SK-N-MC (cell line): ENCODE measurements around the gene MT1B.

ENCODE experiments used
- DNase-seq: peaks from one replicate; pipeline ENCODE4 v3.0.0-alpha.2; 2011; ENCODE audit warnings: low read depth, low spot score
- H3K27ac ChIP-seq: fragments of 200-600 bp; sonication (generic); 2 replicates; pipeline ENCODE4 v1.5.1; 2016; ENCODE audit warnings: mixed run types
- H3K36me3 ChIP-seq: fragments of 200-600 bp; sonication (generic); 2 replicates; pipeline ENCODE4 v1.6.1; 2017; ENCODE audit warnings: antibody characterized with exemption, low read length, mixed read lengths; ENCODE audit not compliant: insufficient read depth
- H3K4me3 ChIP-seq: fragments of 200-600 bp; sonication (generic); 2 replicates; pipeline ENCODE4 v1.5.1; 2016
- H3K9ac ChIP-seq: fragments of 200-600 bp; sonication (generic); 2 replicates; pipeline ENCODE4 v1.8.0; 2017; ENCODE audit warnings: mixed run types, mixed read lengths; ENCODE audit not compliant: insufficient read length
- H3K9me3 ChIP-seq: fragments of 200-600 bp; sonication (generic); 2 replicates; pipeline ENCODE4 v1.6.1; 2017; ENCODE audit warnings: low read depth, mild to moderate bottlenecking, antibody characterized with exemption, low read length, moderate library complexity, mixed read lengths
- EZH2 ChIP-seq: fragments of 200-600 bp; sonication (generic); IDR thresholded peaks from one replicate; pipeline ENCODE4 v1.6.1; 2017; ENCODE audit warnings: antibody characterized with exemption
- FOXP2 ChIP-seq: optimal IDR thresholded peaks from 2 replicates; pipeline ENCODE3; 2011; ENCODE audit warnings: mild to moderate bottlenecking, moderate library complexity; ENCODE audit not compliant: insufficient read depth; ENCODE audit errors: extremely low read length, control extremely low read depth
- POLR2AphosphoS5 ChIP-seq: IDR thresholded peaks from 2 replicates; pipeline ENCODE4 v1.6.1; 2012; ENCODE audit warnings: mild to moderate bottlenecking, low read depth, low read length, borderline replicate concordance

Gene MT1B

DNA sequence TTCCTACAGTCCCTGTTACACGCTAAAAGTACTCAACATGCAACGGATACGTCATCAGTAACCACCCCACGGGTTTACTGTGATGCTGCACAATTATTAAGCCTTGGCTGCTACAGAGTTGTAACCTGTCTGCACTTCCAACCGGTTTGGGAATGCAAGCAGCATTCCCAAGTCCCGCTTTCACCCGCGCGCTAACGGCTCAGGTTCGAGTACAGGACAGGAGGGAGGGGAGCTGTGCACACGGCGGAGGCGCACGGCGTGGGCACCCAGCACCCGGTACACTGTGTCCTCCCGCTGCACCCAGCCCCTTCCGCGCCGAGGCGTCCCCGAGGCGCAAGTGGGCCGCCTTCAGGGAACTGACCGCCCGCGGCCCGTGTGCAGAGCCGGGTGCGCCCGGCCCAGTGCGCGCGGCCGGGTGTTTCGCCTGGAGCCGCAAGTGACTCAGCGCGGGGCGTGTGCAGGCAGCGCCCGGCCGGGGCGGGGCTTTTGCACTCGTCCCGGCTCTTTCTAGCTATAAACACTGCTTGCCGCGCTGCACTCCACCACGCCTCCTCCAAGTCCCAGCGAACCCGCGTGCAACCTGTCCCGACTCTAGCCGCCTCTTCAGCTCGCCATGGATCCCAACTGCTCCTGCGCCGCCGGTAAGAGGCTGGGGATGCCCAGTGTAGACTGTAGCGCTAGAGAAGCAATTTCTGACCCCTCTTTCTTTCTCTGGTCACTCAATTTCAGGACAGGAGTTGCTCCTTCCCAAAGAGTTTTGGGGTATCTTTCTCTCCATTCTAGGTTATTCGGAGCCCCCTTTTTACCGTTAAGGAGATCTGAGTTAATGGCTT lies 43.4 kb upstream of the MT1B start, which contains the start of gene MT2A:
MT2A (plus strand) TSS at position 542 of the 833 bp plus-strand sequence; CDS start at position 614, 72 bp downstream.
- Histone ChIP-seq H3K4me3 (peak within 1 kb of the TSS; percentile 73), H3K9me3 (no peaks in the 10 kb centered on the region), H3K36me3 (no peaks in the 10 kb centered on the region), H3K27ac (no peak within 1 kb of the TSS), H3K9ac (no peak within 1 kb of the TSS)
- no peak for DNase-seq
- TF ChIP-seq FOXP2: no peak
- peak; percentile 39; the same call in 1 of the 2 replicates for TF ChIP-seq POLR2AphosphoS5
- no peak for TF ChIP-seq EZH2

DNA sequence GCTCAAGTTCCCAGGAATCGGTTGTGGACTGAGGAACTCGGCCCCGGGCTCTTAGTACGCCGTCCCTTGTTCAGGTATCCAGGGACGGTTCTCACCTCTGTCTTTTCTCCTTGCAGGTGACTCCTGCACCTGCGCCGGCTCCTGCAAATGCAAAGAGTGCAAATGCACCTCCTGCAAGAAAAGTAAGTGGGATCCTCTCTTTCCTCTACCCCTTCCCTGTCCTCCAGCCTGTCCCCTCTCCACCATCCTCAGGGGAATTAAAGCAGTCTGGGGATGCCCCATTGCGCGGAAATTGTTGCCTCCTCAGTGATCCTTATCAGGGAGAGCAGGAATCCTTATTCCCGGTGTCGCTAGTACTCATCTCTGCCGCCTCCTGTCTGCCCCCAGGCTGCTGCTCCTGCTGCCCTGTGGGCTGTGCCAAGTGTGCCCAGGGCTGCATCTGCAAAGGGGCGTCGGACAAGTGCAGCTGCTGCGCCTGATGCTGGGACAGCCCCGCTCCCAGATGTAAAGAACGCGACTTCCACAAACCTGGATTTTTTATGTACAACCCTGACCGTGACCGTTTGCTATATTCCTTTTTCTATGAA lies 42.7 kb upstream of the MT1B start:
- Histone ChIP-seq H3K9ac (no peak overlapping the region), H3K9me3 (no peaks in the 10 kb centered on the region), H3K27ac (no peak overlapping the region), H3K36me3 (no peaks in the 10 kb centered on the region), H3K4me3 (peak overlapping the region; percentile 73)
- TF ChIP-seq POLR2AphosphoS5 (no peak), EZH2 (no peak), FOXP2 (no peak)
- DNase-seq: no peak

DNA sequence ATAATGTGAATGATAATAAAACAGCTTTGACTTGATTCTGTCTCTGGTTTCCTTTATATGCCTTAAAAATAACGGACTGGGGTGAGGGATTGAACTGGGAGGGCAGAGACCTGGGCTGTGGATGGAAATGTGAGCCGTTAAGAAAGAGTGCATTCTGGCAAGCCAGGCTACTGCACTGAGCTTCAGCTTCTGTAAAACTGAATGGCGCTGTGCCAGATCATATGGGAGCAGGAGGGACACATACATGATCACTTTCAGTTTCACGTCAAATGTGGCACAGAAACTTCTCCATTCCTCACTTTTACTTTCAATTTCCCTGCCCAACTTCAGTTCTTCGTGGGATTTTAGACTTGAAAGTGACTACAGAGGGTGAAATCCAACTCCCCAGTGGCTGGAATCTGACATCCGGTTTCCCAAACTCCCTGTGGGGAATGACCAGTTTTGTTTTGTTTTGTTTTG lies 42.2 kb upstream of the MT1B start:
- H3K36me3 ChIP-seq: no peaks in the 10 kb centered on the region
- H3K27ac ChIP-seq: no peak overlapping the region
- DNase-seq: no peak
- no peaks in the 10 kb centered on the region for H3K9me3 ChIP-seq
- no peak overlapping the region for H3K9ac ChIP-seq
- no peak for TF ChIP-seq POLR2AphosphoS5
- H3K4me3 ChIP-seq: peak overlapping the region; percentile 73

DNA sequence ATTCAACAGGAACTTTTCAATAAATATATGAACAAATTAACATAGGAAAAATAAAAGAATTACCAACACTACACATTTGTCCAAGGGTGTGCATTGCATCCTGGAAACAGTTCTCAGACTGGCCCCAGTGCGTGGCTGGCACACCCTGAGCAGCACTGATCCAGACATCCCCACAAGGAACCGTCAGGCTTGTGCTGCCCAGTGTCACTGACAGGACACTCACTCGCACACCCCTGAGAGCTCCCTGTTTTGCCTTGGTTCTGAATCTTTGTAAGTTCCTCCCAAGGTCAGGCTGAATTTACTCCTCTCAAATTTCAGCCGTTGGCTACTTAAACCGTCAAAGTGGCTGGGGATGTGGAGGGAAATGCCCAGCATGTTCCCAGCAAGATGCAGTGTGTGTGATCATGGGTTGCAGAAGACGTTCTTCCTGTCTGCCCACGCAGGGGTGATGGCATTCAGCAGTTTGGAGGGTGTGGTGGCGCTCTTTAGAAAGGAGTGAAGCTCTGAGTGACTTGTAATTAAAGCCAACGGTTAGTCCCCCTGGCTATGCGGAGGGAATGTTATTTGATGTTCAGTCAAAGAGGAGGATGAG lies 41.6 kb upstream of the MT1B start:
- H3K36me3 ChIP-seq: no peaks in the 10 kb centered on the region
- no peak for DNase-seq
- no peak overlapping the region for H3K27ac ChIP-seq
- H3K9ac ChIP-seq: no peak overlapping the region
- TF ChIP-seq EZH2 (no peak), POLR2AphosphoS5 (no peak), FOXP2 (no peak)
- H3K9me3 ChIP-seq: no peaks in the 10 kb centered on the region
- H3K4me3 ChIP-seq: peak overlapping the region; percentile 73; the same call in 1 of the 2 replicates

DNA sequence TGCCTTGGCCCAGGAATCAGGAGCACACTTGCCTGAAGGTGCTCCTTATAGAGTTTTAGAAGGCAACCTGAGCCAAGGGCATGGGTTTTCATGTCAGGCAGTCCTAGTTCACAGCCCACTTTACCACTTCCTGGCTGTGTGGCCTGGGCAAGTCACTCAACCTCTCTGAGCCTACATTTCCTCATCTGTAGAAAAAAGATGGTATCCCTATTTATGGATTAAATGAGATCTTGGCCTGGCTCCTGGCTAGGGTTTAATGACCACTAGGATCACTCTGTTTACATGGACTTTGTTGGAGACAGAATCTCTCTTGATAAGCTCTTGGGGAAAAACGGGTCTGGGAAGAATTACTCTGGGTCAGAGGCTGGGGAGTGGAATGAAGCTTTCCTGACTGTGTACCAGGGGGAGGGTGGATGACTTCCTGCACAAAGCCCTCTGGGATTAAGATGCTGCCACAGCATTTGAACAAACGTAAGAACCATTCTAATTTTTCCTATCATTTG lies 41.0 kb upstream of the MT1B start:
- Histone ChIP-seq H3K27ac (no peak overlapping the region), H3K9ac (no peak overlapping the region), H3K4me3 (no peak overlapping the region), H3K36me3 (no peaks in the 10 kb centered on the region), H3K9me3 (no peaks in the 10 kb centered on the region)
- TF ChIP-seq FOXP2 (no peak), POLR2AphosphoS5 (no peak), EZH2 (no peak)
- no peak for DNase-seq

DNA sequence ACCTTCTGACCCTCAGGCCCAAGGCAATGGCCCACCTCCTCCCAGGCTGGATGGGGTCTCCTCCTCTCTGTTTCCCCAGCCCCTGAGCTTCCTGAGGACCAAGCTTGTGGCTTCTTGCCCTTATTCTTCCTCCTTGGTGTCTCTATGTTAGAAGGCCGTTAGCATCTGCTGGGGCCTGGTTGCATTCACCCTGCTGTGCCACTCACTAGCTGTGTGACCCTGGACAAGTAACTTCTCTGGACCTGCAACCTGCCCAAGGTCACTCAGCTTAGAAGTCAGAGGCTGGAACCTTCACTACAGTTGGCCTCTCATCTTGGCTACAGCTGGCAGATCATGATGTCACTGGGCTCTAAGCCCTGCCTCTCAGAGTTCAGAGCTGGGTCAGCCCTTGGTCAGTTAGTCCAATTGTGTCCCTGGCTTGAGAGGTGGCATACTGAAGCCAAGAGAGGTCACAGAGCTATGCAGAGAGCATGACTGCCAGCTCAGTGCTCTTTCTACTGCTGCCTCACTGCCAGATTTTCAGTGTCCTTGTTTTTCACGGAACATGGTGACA lies 40.3 kb upstream of the MT1B start:
- TF ChIP-seq FOXP2: no peak
- no peak for TF ChIP-seq EZH2
- TF ChIP-seq POLR2AphosphoS5: no peak
- Histone ChIP-seq H3K9me3 (no peaks in the 10 kb centered on the region), H3K4me3 (no peak overlapping the region), H3K27ac (no peak overlapping the region), H3K9ac (no peak overlapping the region), H3K36me3 (no peaks in the 10 kb centered on the region)
- DNase-seq: no peak

DNA sequence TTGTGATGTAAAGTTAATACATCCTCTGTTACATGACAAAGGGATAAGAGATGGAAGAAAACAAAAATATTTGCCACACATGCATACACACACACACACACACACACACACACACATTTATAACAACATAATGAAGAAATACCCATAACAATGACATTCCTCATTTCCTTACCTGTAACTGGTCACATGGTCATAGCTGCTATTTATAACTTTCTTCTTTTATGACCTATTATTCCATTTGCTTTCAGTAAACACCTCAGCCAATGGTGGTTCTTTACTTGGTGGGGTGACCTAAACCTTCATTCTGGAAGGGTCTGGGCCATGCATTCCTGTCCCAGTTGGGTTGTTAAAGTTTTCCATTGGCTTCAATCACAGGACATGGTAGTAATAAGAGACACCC lies 38.0 kb upstream of the MT1B start:
- no peak overlapping the region for H3K9ac ChIP-seq
- no peaks in the 10 kb centered on the region for H3K36me3 ChIP-seq
- H3K27ac ChIP-seq: no peak overlapping the region

DNA sequence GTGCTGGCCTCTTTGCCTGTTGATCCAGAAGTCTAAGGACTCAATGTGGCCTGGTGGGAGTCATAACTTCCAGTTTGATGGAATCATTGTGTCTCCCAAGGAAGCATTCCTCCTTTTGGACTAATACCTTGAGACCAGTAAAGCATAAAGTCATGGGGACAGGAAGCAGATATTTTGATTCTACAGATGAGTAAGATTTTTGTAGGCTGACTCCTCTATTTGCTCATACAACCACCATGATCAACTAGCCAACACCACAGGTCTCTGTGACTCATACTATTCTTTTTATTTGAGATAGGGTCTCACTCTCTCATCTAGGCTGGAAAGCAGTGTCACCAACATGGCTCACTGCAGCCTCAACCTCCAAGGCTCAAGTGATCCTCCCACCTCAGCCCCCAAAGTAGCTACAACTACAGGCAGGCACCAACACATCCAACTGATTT lies 37.1 kb upstream of the MT1B start:
- Histone ChIP-seq H3K9ac (no peak overlapping the region), H3K27ac (no peak overlapping the region)
- DNase-seq: no peak

More for the DNA sequence above, 38.0 kb upstream of the MT1B start:
- TF ChIP-seq FOXP2 (no peak), POLR2AphosphoS5 (no peak), EZH2 (no peak)
- no peak for DNase-seq
- H3K9me3 ChIP-seq: no peaks in the 10 kb centered on the region
- H3K4me3 ChIP-seq: no peak overlapping the region

More for the DNA sequence above, 37.1 kb upstream of the MT1B start:
- TF ChIP-seq POLR2AphosphoS5: no peak
- no peak for TF ChIP-seq EZH2
- no peak for TF ChIP-seq FOXP2
- no peak overlapping the region for H3K4me3 ChIP-seq
- H3K9me3 ChIP-seq: no peaks in the 10 kb centered on the region
- H3K36me3 ChIP-seq: no peaks in the 10 kb centered on the region
